ENCODE data around the gene VWA3B. TPM values are rescaled to one million over a fixed set of nuclear protein-coding genes. Genes with fewer than 3 reads are reported as not detected.

The VWA3B gene
- total and polyA plus RNA-seq, 2 donors (not counting 3 experiments of a cell fraction or from before 2014, with no cell fraction given) = not detected

GRCh38 chr2:98311090-98311489 lies 224.1 kb downstream of the VWA3B start:
- TF ChIP-seq POLR2A (IDR thresholded peaks at IDR 0.05; ENCODE audit: low read depth, low read length) (no peak), POLR2AphosphoS5 (IDR thresholded peaks at IDR 0.05; ENCODE audit: insufficient read depth, low read depth, low read length) (no peak), JUN (IDR thresholded peaks at IDR 0.05; ENCODE audit: borderline replicate concordance, insufficient read depth, insufficient read length, low read depth) (no peak), EZH2 (IDR thresholded peaks at IDR 0.05; ENCODE audit: borderline replicate concordance, low read depth, low read length, severe bottlenecking) (no peak), MYC (IDR thresholded peaks at IDR 0.05; ENCODE audit: low read depth, low read length) (no peak), FOS (IDR thresholded peaks at IDR 0.05; ENCODE audit: borderline replicate concordance, insufficient read depth, low read length) (no peak), CTCF (IDR thresholded peaks at IDR 0.05; ENCODE audit: extremely low read depth in 1 of 2, insufficient read depth in 1 of 2, low read depth in 1 of 2, low read length in 2 of 2) (no peak), GATA2 (IDR thresholded peaks at IDR 0.05; ENCODE audit: insufficient read depth, insufficient read length, low read depth, low read length) (no peak), MAX (IDR thresholded peaks at IDR 0.05; ENCODE audit: insufficient read depth, insufficient read length) (no peak)
- H3K4me1 ChIP-seq (ENCODE audit: control insufficient read depth, extremely low read depth, insufficient read depth, low read length) = no peaks in the 10 kb centered on the region
- CTCF ChIA-PET = no interaction called here
- H3K9ac ChIP-seq (replicated peaks; ENCODE audit: extremely low read depth, insufficient read depth, low read length) = no peak overlapping the region
- FAIRE-seq = no peak
- BruUV-seq (replicated peaks) = no TSS peak
- H3K4me3 ChIP-seq (replicated peaks in 1 of 3; ENCODE audit: insufficient read depth in 1 of 3, low read depth in 1 of 3, low read length in 3 of 3) = no peak overlapping the region
- H4K20me1 ChIP-seq (replicated peaks; ENCODE audit: control insufficient read depth, extremely low read depth, insufficient read depth, low read length) = no peaks in the 10 kb centered on the region
- no peak for DNase-seq (ENCODE audit: low read depth, low spot score)
- peaks cover 4 to 14% of the 10 kb centered on the region in 2 experiments for H3K27me3 ChIP-seq (ENCODE audit: control insufficient read depth in 2 of 2, insufficient read depth in 2 of 2, low read length in 2 of 2)
- intact Hi-C loops (cut with micrococcal nuclease) (no loop called here), dilution Hi-C loops (cut with MboI; ENCODE audit: extremely low pct_ligation_motif_present, low sequenced_read_pairs) (no loop called here)
- no peaks in the 10 kb centered on the region for H3K9me3 ChIP-seq (replicated peaks; ENCODE audit: control insufficient read depth, insufficient read depth, low read length)
- H3K4me2 ChIP-seq (ENCODE audit: insufficient read depth, low read length) = no peak overlapping the region
- H3K79me2 ChIP-seq (ENCODE audit: control insufficient read depth, insufficient read depth, low read length) = no peaks in the 10 kb centered on the region
- no peak overlapping the region for H2AFZ ChIP-seq (ENCODE audit: low read depth, low read length)
- no peak overlapping the region for H3K27ac ChIP-seq (ENCODE audit: insufficient read depth, low read depth, low read length)
- H3K9me1 ChIP-seq (replicated peaks; ENCODE audit: control insufficient read depth, extremely low read depth, insufficient read depth, low read length) = no peaks in the 10 kb centered on the region
- POLR2A ChIA-PET = no interaction called here
- no peaks in the 10 kb centered on the region for H3K36me3 ChIP-seq (ENCODE audit: control insufficient read depth in 2 of 2, extremely low read depth in 1 of 2, insufficient read depth in 2 of 2, low read length in 2 of 2)

All from endothelial cell of umbilical vein (primary cell).